HG03039 (cell line): ENCODE measurements around the gene VWC2L.

Experiments
- ATAC-seq: cut with Tn5 transposase; IDR thresholded peaks from one replicate; pipeline ENCODE4 v1.9.1; 2021; ENCODE audit warnings: mild to moderate bottlenecking, moderate library complexity; ENCODE audit not compliant: unreplicated experiment

VWC2L gene

GRCh38 chr2:214533541-214533940 is 122.7 kb downstream of the VWC2L start:
- no peak for ATAC-seq

- ATAC-seq: no peak
Observed at GRCh38 chr2:214536625-214537024, 125.8 kb downstream of the VWC2L start.

GRCh38 chr2:214537929-214538328 is 127.1 kb downstream of the VWC2L start:
- ATAC-seq: no peak

- ATAC-seq: no peak
Observed at GRCh38 chr2:214542295-214542694, 131.4 kb downstream of the VWC2L start.

- ATAC-seq: no peak
Observed at GRCh38 chr2:214542866-214543265, 132.0 kb downstream of the VWC2L start.

- ATAC-seq: no peak
Observed at GRCh38 chr2:214543386-214543955, 132.6 kb downstream of the VWC2L start.

- no peak for ATAC-seq
Observed at GRCh38 chr2:214545898-214546542, 135.2 kb downstream of the VWC2L start.

GRCh38 chr2:214547931-214548330 is 137.1 kb downstream of the VWC2L start:
- ATAC-seq: no peak

GRCh38 chr2:214549946-214550345 is 139.1 kb downstream of the VWC2L start:
- ATAC-seq: no peak

GRCh38 chr2:214550786-214551185 is 139.9 kb downstream of the VWC2L start:
- ATAC-seq: no peak

GRCh38 chr2:214557884-214558283 is 147.0 kb downstream of the VWC2L start:
- ATAC-seq: no peak

GRCh38 chr2:214558341-214558740 is 147.5 kb downstream of the VWC2L start:
- no peak for ATAC-seq

GRCh38 chr2:214560176-214560575 is 149.3 kb downstream of the VWC2L start:
- ATAC-seq: no peak

GRCh38 chr2:214560618-214561190 is 149.8 kb downstream of the VWC2L start:
- no peak for ATAC-seq

- no peak for ATAC-seq
Observed at GRCh38 chr2:214565246-214565645, 154.4 kb downstream of the VWC2L start.

GRCh38 chr2:214566457-214566856 is 155.6 kb downstream of the VWC2L start:
- no peak for ATAC-seq

GRCh38 chr2:214569419-214570035 is 158.7 kb downstream of the VWC2L start:
- no peak for ATAC-seq

GRCh38 chr2:214574084-214574781 is 163.4 kb downstream of the VWC2L start:
- ATAC-seq: no peak

GRCh38 chr2:214575030-214575429 is 164.2 kb downstream of the VWC2L start:
- no peak for ATAC-seq

- ATAC-seq: no peak
Observed at GRCh38 chr2:214575465-214575864, 164.6 kb downstream of the VWC2L start.

- ATAC-seq: no peak
Observed at GRCh38 chr2:214577769-214578168, 166.9 kb downstream of the VWC2L start.

- no peak for ATAC-seq
Observed at GRCh38 chr2:214578442-214578841, 167.6 kb downstream of the VWC2L start.
